ENCODE measurements around the gene CHAT.
"Not testable (repeated sequence)": the region's sequence is repeated elsewhere in the genome, so short reads cannot be mapped to it uniquely, and the experiment has no call there.

The CHAT gene

DNA sequence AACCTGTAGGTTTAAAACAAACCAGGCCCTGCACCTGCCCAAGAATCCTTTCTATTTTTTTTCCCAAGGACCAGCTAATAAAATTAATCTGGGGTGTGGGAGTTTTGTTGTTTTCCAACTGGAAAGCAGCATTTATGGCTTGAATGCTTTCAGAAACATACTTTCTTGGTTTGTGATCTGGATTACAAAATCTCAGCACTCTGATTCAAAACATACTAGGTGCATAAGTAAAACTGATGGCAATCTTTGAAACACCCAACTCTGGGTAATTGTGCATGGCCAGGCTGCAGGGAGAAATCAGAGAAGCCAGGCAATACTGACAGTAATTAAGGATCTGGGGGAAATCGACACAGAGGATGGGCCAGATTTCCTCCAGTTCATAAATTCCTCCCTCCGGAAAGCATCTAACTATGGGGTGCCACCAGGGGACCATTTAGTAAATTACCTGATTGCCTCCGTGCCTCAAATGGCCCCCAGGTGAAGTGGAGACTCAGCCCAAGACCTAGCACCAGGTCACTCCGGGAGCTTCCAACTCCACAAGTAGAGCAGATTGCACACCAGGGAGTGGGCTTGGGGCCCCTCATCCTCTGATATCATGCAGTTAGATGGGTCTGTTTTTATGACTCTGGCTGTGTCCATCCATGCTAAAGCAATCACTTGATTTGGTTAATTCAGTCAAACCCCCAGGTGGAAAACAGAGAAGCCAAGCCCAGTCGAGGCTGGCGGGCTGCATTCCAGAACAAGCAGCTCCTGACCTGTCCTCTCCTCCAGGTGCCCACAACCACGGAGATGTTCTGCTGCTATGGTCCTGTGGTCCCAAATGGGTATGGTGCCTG is 50.4 kb downstream of the CHAT start:
- DNase-seq (ENCODE audit: low read depth) = no peak
- no peak overlapping the region for H3K4me3 ChIP-seq (ENCODE audit: low read depth, low read length)

DNA sequence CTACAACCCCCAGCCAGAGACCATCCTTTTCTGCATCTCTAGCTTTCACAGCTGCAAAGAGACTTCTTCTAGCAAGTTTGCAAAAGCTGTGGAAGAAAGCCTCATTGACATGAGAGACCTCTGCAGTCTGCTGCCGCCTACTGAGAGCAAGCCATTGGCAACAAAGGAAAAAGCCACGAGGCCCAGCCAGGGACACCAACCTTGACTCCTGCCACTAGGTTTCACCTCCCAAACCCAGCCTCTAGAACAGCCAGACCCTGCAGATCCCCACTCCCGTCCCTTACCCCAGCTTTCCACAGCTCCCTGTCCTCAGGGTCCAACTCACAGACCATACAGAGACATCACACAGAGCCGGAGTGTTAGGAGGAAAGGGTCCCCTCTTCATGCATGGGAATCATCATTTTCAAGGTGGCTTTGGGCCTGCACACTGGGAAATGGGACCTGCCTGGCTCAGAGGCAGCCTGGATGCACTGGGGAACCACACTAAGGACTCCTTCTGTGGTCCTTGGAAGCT is 51.1 kb downstream of the CHAT start:
- DNase-seq (ENCODE audit: low read depth) = no peak
- no peak overlapping the region for H3K4me3 ChIP-seq (ENCODE audit: low read depth, low read length)

DNA sequence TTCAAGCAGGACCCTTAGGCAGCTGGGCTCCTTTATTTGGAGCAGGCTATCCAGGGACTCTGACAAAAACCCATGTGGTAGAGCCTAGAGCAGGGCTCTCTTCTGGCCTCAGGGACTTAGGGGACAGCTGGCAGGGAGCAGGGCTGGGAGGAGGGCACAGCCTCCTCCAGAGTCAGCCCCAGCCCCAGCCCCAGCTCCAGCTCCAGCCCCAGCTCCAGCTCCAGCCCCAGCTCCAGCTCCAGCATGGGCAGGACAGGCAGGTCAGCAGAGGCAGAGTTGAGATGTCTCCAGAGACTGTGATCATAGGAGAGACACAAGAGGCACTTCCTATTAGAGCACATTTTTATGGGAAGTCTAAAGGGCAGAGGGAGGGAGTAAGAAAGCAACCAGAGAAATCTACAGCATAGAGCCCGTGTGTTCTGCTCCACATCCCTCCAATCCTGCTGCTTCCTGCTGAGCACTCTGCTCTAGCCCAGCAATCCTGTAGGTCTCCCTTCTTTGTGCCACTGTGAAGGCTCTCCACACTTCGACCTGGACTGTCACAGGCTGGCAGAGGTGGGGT is 52.3 kb downstream of the CHAT start:
- H3K4me3 ChIP-seq (ENCODE audit: low read depth, low read length) = no peak overlapping the region
- DNase-seq (ENCODE audit: low read depth) = no peak

DNA sequence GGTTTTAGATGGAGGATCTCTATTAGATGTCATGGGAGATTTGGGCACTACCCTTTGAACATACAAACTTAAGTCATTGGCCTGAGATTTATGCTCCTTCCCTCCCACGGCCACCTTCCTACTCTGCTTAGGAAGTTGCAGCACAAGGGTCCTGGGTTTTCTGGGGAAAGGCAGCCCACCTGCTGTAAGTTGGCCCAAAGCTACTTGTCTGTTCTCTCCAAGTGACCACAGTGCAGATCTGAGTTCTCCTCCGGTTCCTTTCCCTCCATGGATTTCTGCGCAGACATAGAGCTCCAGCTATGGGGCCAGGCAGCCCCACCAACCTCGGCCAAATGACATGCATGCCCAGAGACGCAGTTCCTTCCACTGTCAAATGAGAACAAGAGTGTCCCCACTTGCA is 52.8 kb downstream of the CHAT start:
- DNase-seq (ENCODE audit: low read depth) = no peak
- H3K4me3 ChIP-seq (ENCODE audit: low read depth, low read length) = no peak overlapping the region

DNA sequence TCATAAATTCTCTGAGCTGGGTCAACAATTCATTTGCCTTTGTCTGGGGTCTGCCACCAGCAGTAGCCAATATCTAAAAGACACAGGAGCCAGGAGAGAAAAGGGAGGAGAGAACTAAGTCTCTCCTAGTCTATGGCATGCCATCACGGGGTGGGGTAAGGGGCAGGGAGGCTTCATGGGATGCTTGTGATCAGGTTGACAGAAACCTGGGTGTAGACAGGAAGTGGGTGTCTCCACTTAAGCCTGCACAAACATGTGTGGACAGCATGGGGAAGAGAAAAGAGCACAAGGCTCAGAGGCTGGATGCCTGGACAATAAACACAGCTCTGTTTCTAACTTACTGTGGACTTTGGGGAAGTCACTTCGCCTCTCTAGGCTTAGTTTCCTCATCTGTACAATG is 54.2 kb downstream of the CHAT start:
- no peak for DNase-seq (ENCODE audit: low read depth)
- no peak overlapping the region for H3K4me3 ChIP-seq (ENCODE audit: low read depth, low read length)

DNA sequence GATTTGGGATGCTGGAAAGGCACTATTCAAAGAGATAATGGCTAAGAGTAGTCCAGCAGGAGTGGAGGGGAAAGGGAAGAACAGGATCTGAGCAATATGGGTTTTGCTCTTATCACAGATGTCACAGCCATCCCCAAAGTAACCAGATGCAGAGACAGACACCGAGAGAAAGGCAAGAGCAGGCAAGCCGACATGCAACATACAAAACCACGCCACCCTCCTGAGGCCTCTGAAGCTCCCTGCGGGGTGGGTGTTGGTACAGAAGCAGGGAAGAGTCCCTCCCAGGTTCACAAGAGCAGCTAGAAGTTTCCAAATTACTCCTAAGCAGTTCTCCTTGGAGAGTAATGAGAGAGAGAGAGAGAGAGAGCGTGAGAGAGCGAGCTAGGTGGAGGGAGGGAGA is 54.8 kb downstream of the CHAT start:
- no peak for DNase-seq (ENCODE audit: low read depth)
- H3K4me3 ChIP-seq (ENCODE audit: low read depth, low read length) = no peak overlapping the region

DNA sequence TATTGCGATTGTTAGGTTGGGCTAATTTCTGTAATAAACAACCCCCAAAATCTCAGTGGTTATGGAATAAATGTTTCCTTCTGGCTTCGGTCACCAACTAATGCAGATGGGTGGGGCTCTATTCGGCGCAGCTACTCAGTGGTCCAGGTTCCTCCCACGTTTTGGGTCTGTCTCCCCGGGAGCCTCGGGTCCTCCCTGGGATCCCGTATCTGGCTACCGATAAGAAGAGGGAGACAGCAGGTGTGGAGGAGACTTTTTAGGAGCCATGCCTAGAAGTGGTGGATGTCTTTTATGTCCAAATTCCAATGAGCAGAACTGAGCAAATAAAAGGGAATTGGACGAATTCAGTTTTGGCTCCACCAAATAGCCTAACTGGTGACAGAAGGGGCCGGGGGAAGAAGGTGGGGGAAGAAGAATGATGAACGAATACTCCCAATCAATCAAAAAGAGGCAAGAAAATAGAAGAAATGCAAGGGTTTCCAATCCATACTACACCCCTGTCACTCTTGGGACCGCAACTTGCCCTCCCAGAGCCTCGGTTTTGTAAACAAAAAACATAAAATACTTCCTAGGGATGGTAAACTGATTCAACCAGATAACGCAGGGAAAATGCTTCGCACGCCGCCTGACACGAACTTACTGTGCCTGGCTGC is 65.1 kb downstream of the CHAT start:
- no peak for DNase-seq (ENCODE audit: low read depth)
- peak overlapping the region; percentile 31 for H3K4me3 ChIP-seq (ENCODE audit: low read depth, low read length)

DNA sequence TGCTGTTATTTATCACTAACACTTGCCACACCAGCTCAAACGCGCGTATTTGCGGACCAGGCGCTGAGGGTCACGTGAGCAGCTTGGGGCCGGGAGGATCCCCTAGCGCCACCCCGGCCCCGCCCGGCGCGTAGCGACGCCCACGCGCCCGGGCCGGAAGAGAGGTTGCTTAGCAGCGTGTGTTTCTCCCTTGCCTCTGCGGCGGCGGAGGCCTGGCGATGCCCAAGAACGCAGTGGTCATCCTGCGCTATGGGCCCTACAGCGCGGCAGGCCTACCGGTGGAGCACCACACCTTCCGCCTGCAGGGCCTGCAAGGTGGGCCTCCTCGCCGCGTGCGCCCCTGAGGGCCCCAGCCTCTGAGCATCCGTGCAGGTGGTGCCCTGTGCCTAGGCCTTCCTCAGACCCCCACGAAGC is 65.7 kb downstream of the CHAT start, which contains the start of gene C10orf53:
Gene C10orf53 (plus strand): TSS at position 172 of the 414 bp plus-strand sequence. CDS start 47 bp downstream, at position 219.
- DNase-seq (ENCODE audit: low read depth) = no peak
- H3K4me3 ChIP-seq (ENCODE audit: low read depth, low read length) = peak within 1 kb of the TSS; percentile 31

DNA sequence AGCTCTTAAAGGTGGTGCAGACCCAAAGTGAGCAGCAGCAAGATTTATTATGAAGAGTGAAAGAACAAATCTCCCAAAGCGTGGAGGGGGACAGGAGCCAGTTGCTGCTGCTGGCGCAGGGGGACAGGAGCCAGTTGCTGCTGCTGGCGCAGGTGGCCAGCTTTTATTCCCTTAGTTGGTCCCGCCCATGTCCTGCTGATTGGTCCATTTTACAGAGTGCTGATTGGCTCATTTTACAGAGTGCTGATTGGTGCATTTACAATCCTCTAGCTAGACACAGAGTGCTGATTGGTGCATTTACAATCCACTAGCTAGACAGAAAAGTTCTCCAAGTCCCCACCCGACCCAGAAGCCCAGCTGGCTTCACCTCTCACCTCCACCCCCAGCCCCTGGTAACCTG is 68.6 kb downstream of the CHAT start:
- H3K4me3 ChIP-seq (ENCODE audit: low read depth, low read length); DNase-seq (ENCODE audit: low read depth): not testable (repeated sequence)

DNA sequence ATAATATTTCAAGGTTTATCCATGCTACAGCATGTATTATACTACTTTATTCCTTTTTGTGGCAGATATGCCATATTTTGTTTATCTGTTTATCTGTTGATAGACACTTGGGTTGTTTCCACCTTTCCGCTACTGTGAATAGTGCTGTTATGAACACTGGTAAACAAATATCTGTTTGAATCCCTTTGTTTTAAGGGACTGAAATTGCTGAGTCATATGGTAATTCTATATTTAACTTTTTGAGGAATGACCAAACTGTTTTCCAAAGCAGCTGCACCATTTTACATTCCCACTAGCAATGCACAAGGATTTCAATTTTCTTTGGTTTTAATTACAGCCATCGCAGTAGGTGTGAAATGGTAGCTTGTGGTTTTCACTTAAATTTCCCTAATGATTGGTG is 69.0 kb downstream of the CHAT start:
- DNase-seq (ENCODE audit: low read depth) = no peak

DNA sequence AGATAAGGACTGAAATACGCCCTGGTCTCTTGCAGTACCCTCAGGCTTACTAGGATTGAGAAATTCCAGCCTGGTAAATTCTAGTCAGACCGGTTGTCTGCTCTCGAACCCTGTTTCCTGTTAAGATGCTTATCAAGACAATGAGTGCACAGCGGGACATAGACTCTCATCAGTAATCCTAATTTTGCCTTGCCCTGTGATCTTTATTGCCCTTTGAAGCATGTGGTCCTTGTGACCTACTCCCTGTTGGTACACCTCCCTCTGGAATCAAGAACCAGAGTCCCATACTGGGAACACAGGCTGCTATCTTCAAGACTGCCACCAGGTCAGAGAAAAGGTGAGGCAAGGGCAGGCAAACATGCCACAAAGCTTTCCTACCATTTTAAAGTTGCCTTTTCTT is 72.8 kb downstream of the CHAT start:
- no peak overlapping the region for H3K4me3 ChIP-seq (ENCODE audit: low read depth, low read length)
- no peak for DNase-seq (ENCODE audit: low read depth)

More for the DNA sequence above, 69.0 kb downstream of the CHAT start:
- H3K4me3 ChIP-seq (ENCODE audit: low read depth, low read length) = no peak overlapping the region

DNA sequence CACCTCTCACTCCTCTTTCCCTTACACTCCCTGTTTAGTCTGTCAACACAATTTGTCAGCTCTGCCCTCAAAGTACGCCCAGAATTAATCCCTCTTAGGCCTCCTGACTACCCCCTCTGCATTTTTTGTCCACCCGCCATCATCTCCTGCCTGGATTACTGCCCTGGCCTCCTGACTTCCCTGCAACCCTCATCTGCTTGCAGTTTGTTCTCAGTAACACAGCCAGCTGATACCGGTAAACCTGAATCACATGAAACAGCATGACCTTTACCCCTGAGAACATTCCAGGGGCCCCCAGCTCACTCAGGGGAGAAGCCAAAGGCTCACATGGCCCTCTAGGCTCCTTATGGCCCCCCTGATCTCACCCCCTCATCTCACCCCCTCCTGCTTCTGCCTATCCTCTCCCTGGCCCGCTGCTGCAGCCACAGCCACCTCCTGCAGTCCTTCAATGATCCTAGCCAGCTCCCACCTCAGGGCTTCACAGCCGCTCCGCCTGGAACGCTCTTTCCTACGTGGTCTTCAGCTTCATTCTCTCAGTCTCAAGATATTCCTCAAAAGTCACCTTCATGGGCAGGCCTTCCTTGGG is 74.5 kb downstream of the CHAT start:
- no peak overlapping the region for H3K4me3 ChIP-seq (ENCODE audit: low read depth, low read length)
- DNase-seq (ENCODE audit: low read depth) = no peak

DNA sequence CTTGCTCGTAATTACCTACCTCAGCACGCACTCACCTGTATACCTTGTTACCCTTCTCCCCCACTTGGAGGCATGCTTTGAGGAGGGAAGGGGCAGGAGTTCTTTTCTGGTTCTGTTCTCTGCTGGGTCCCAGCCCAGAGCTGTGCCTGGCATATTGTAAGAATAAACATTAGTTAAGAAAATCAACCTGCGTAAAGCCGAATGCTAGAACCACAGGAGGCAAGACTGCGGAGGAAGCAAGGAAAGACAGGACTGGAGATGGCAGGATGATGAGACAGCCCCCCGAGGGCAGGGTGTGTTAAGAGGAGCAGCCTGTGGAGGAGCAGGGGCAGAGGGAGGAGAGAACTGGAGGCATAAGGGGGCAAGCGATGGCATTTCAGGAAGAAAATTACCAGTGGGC is 75.1 kb downstream of the CHAT start:
- H3K4me3 ChIP-seq (ENCODE audit: low read depth, low read length) = no peak overlapping the region
- DNase-seq (ENCODE audit: low read depth) = no peak

DNA sequence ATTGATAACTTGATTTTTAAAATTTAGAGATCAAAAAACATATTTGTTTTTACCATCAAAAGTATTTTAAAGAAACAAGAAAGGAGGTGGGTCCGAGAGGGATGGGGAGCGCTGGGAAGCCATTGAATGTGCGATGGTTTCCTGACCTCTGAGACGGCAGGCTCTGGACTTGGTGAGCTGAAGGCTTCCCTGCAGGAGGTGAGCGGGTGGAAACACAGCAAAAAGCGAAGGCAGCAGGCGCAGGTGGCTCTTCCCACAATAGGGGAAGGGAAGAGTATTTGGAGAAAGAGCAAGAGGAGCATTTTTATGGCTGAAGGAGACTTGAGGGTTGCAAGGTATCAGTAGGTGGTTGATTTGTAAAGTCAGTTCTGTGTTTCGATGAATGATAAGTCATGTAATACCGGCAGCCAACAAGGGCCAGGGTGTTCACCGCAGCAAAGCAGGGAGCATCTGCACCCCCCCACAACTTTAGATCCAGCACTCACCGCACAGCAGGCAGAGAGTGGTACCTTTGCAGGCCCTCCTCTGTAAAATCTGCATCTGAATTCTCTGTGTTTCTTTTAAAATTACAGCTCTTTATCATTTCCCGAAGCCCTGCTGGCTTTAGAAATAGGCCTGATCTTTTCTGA is 76.2 kb downstream of the CHAT start:
- no peak for DNase-seq (ENCODE audit: low read depth)
- H3K4me3 ChIP-seq (ENCODE audit: low read depth, low read length) = no peak overlapping the region

DNA sequence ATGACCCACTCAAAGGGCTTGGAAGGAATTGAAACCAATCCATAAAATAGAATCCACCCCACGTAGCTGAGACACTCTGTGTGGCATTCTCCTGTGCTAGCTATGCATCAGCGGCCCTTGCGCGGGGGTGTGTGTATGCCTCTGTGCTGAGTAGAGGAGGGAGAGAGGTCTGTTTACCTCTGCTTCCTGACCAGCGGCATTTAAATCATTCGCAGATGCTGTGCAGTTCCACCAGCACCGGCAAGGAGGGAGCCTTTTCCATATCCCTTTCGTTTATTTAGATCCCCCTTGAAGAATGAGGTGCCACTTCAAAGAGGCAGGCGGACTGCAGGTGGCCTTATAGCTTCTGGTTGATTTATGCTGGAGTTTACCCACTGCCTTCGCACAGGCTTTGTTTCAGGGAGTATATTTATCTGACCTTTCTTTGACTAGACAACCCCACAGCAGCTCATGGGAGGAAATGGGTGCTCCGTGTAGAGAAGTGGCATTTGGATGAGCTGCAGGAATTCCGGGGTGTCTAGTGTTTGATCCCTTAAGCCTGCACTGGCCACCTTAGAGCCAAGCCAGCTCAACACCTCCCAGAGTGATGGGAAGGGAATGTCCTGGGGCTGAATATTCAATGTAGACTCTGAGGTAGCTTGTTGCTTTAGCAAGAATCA is 77.0 kb downstream of the CHAT start:
- DNase-seq (ENCODE audit: low read depth) = no peak
- H3K4me3 ChIP-seq (ENCODE audit: low read depth, low read length) = no peak overlapping the region

DNA sequence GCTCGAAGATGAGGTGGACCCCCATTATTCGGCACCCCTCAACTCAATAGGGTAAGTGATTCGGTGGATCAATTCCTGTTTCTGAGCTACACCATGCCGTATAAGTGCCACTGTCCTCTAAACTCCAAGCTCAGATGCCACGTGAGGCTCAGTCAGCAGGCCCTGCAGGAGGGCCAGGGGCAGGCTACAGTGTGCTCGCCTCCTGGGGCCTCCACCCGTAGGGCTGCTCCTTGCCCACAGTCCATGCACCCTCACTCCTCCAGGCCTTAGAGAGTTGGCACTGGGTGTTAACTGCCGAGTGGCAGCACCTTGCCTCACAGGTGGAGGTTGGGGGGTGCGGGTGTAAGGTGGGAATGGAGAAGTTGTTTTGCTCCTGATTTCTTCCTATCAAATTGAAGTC is 77.8 kb downstream of the CHAT start:
- no peak for DNase-seq (ENCODE audit: low read depth)
- no peak overlapping the region for H3K4me3 ChIP-seq (ENCODE audit: low read depth, low read length)

DNA sequence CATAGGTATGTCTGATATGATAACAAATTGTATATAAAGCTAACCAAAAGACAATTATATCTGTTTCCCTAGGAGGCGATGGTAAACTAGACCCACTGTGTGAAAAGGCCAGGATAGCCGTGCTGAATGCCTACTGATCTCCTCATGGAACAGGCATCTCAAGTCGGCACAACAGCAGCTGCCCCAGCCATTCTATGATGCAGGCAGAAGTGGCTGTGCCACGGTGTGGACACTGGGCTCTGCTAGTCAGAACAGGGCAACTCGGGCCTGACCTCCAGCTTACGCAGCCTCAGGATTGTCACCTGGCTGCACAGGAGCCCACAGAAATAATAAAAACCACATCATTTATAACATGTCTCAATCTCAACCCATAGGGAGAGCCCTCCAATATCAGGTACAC is 80.6 kb downstream of the CHAT start:
- DNase-seq (ENCODE audit: low read depth) = no peak
- H3K4me3 ChIP-seq (ENCODE audit: low read depth, low read length) = no peak overlapping the region

DNA sequence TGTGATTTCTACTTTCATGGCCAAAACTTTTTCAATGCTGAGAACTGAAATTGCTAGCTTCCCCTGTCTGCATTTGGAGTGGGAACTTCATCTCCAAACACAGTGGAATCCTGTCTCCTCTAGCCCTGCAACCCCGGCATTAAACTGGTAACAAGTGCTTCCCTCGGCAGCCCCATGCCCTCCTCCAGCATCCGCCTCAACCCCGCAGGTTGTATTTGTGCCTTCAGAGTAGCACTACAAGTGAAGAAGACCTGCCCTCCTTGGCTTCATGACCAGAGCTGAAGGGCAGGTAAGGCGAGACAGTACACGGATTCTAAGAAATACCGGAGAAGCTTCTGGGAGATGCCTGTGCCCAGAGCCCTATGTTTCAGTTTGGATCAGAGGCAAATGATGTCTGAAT is 82.5 kb downstream of the CHAT start:
- H3K4me3 ChIP-seq (ENCODE audit: low read depth, low read length) = no peak overlapping the region
- no peak for DNase-seq (ENCODE audit: low read depth)

DNA sequence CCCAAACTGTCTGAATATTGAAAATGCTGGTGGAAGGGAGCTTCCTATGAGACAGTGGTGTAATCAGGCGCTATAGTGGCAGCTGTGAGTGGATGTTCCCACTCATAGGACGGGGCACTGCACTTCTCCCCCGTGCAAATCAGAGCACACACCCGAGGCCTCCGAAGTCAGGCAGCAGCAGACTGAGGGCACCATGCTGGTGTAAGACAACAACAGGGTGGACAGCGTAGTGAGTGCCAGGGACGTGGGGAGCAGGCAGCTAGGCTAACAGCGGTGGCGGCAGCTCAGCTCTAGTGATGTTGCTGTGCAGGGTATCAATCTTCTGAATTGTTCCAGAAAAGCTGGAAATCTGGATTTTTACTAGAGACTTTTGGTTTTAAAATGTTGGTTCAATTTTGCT is 84.8 kb downstream of the CHAT start:
- no peak overlapping the region for H3K4me3 ChIP-seq (ENCODE audit: low read depth, low read length)
- DNase-seq (ENCODE audit: low read depth) = no peak
